HG02763 (cell line): ENCODE results near the gene AOPEP.
"Not testable (repeated sequence)": the region's sequence is repeated elsewhere in the genome, so short reads cannot be mapped to it uniquely, and the experiment has no call there.

ENCODE experiments used
- ATAC-seq: cut with Tn5 transposase; IDR thresholded peaks from one replicate; pipeline ENCODE4 v1.9.1; 2021; ENCODE audit warnings: mild to moderate bottlenecking, moderate library complexity; ENCODE audit not compliant: unreplicated experiment

The AOPEP gene

GRCh38 chr9:95004411-95005277, 278.1 kb downstream of the AOPEP start:
- ATAC-seq: no peak

GRCh38 chr9:95005278-95006143, 279.0 kb downstream of the AOPEP start:
- ATAC-seq: no peak

GRCh38 chr9:95007226-95007869, 280.8 kb downstream of the AOPEP start:
- no peak for ATAC-seq

GRCh38 chr9:95008151-95008771, 281.8 kb downstream of the AOPEP start:
- no peak for ATAC-seq

- ATAC-seq: no peak
Measured at GRCh38 chr9:95009459-95009858, 283.0 kb downstream of the AOPEP start.

- no peak for ATAC-seq
Measured at GRCh38 chr9:95010431-95010838, 283.9 kb downstream of the AOPEP start.

- ATAC-seq: no peak
Measured at GRCh38 chr9:95012035-95012708, 285.7 kb downstream of the AOPEP start.

GRCh38 chr9:95012902-95013301, 286.4 kb downstream of the AOPEP start:
- ATAC-seq: no peak

GRCh38 chr9:95014917-95015316, 288.4 kb downstream of the AOPEP start:
- no peak for ATAC-seq

GRCh38 chr9:95015569-95015968, 289.1 kb downstream of the AOPEP start:
- ATAC-seq: no peak

GRCh38 chr9:95017062-95017461, 290.6 kb downstream of the AOPEP start:
- no peak for ATAC-seq

GRCh38 chr9:95017661-95018060, 291.2 kb downstream of the AOPEP start:
- no peak for ATAC-seq

- ATAC-seq: no peak
Measured at GRCh38 chr9:95018099-95018936, 291.8 kb downstream of the AOPEP start.

- not testable (repeated sequence) for ATAC-seq
Measured at GRCh38 chr9:95020644-95021043, 294.1 kb downstream of the AOPEP start.

GRCh38 chr9:95021166-95021886, 294.8 kb downstream of the AOPEP start:
- no peak for ATAC-seq

GRCh38 chr9:95022657-95023056, 296.2 kb downstream of the AOPEP start:
- no peak for ATAC-seq

- no peak for ATAC-seq
Measured at GRCh38 chr9:95023217-95024003, 296.9 kb downstream of the AOPEP start.

GRCh38 chr9:95024097-95024671, 297.7 kb downstream of the AOPEP start:
- no peak for ATAC-seq
